GM23338 (cell line): ENCODE data around the gene DPH1. TPM values are rescaled to one million over a fixed set of nuclear protein-coding genes. Genes with fewer than 3 reads are reported as not detected.

Experiments used
- ATAC-seq: fragments of 200-7000 bp; cut with Tn5 transposase; 3 replicates; pipeline ENCODE4 v1.9.1; 2020
- DNase-seq: peaks from one replicate; pipeline ENCODE4 v3.0.0-alpha.2; 2015; ENCODE audit warnings: low spot score
- H2AFZ ChIP-seq: fragments of 200-600 bp; sonication (generic); 2 replicates; pipeline ENCODE4 v1.8.0; 2016; ENCODE audit warnings: antibody characterized with exemption, mild to moderate bottlenecking, moderate library complexity
- H3F3A ChIP-seq: fragments of 200-600 bp; sonication (generic); replicated peaks from 2 replicates; pipeline ENCODE4 v1.8.0; 2017; ENCODE audit warnings: antibody characterized with exemption, mixed run types, low read depth
- H3K27ac ChIP-seq: fragments of 200-600 bp; sonication (generic); 2 replicates; pipeline ENCODE4 v1.6.1; 2016; ENCODE audit warnings: low read depth
- H3K27me3 ChIP-seq: fragments of 200-600 bp; sonication (generic); 2 replicates; pipeline ENCODE4 v1.8.0; 2016; ENCODE audit warnings: mild to moderate bottlenecking, mixed run types, moderate library complexity; ENCODE audit not compliant: insufficient read depth
- H3K36me3 ChIP-seq: fragments of 200-600 bp; sonication (generic); 2 replicates; pipeline ENCODE4 v1.8.0; 2016; ENCODE audit warnings: mild to moderate bottlenecking; ENCODE audit not compliant: insufficient read depth
- H3K4me1 ChIP-seq: fragments of 200-600 bp; sonication (generic); 2 replicates; pipeline ENCODE4 v1.8.0; 2016; ENCODE audit warnings: mild to moderate bottlenecking, moderate library complexity; ENCODE audit not compliant: insufficient read depth
- H3K4me2 ChIP-seq: fragments of 200-600 bp; sonication (generic); 2 replicates; pipeline ENCODE4 v1.7.1; 2017; ENCODE audit warnings: mixed run types
- H3K4me3 ChIP-seq: fragments of 200-600 bp; sonication (generic); 2 replicates; pipeline ENCODE4 v1.6.1; 2016; ENCODE audit warnings: mixed run types
- H3K79me2 ChIP-seq: fragments of 200-600 bp; sonication (generic); replicated peaks from 2 replicates; pipeline ENCODE4 v1.8.0; 2017; ENCODE audit warnings: mild to moderate bottlenecking; ENCODE audit not compliant: insufficient read depth
- H3K9me2 ChIP-seq: fragments of 200-600 bp; sonication (generic); 2 replicates; pipeline ENCODE4 v1.8.0; 2017; ENCODE audit not compliant: insufficient read depth
- H4K20me1 ChIP-seq: fragments of 200-600 bp; sonication (generic); replicated peaks from 2 replicates; pipeline ENCODE4 v1.8.0; 2017; ENCODE audit warnings: mild to moderate bottlenecking; ENCODE audit not compliant: insufficient read depth
- H3K27ac Mint-ChIP-seq: 2 replicates; pipeline ENCODE4 v1.8.0; 2020; ENCODE audit warnings: inconsistent platforms, mild to moderate bottlenecking, moderate library complexity, mixed read lengths
- H3K27me3 Mint-ChIP-seq: 3 replicates; pipeline ENCODE4 v1.8.0; 2022; ENCODE audit warnings: low read depth, mild to moderate bottlenecking, moderate library complexity, mixed read lengths, inconsistent platforms; ENCODE audit not compliant: insufficient read depth, poor library complexity
- H3K36me3 Mint-ChIP-seq: 3 replicates; pipeline ENCODE4 v1.8.0; 2021; ENCODE audit warnings: low read depth, mild to moderate bottlenecking, inconsistent platforms, moderate library complexity, mixed read lengths
- H3K4me1 Mint-ChIP-seq: 3 replicates; pipeline ENCODE4 v1.8.0; 2020; ENCODE audit warnings: mild to moderate bottlenecking, inconsistent platforms, mixed read lengths
- H3K4me3 Mint-ChIP-seq: 3 replicates; pipeline ENCODE4 v1.8.0; 2021; ENCODE audit warnings: moderate library complexity, mild to moderate bottlenecking, inconsistent platforms, mixed read lengths
- H3K9me3 Mint-ChIP-seq: 3 replicates; pipeline ENCODE4 v1.8.0; 2020; ENCODE audit warnings: moderate library complexity, mild to moderate bottlenecking, inconsistent platforms, mixed read lengths
- CREB1 ChIP-seq: fragments of 250-450 bp; sonication (Bioruptor Pico); IDR thresholded peaks from 2 replicates; pipeline ENCODE4 v1.5.0; 2020; ENCODE audit warnings: low read depth, mild to moderate bottlenecking, moderate library complexity
- CTCF ChIP-seq, 2 experiments: fragments of 200-600 bp in 1 of 2; sonication (generic) in 1 of 2; conservative IDR thresholded peaks; 2 replicates each; pipeline versions ENCODE4 v1.5.1 to v1.6.1; 2016 to 2017; ENCODE audit warnings: antibody characterized with exemption in 2 of 2, low read depth in 2 of 2, mild to moderate bottlenecking in 2 of 2, moderate library complexity in 1 of 2
- ETS1 ChIP-seq: IDR thresholded peaks from 2 replicates; pipeline ENCODE4 v1.6.1; 2016; ENCODE audit warnings: antibody characterized with exemption
- EZH2 ChIP-seq: fragments of 200-600 bp; sonication (generic); IDR thresholded peaks from one replicate; pipeline ENCODE4 v1.8.0; 2017; ENCODE audit warnings: antibody characterized with exemption, mild to moderate bottlenecking, low read depth; ENCODE audit not compliant: unreplicated experiment
- EZH2phosphoT487 ChIP-seq: fragments of 200-600 bp; sonication (generic); IDR thresholded peaks from one replicate; pipeline ENCODE4 v1.8.1; 2018; ENCODE audit warnings: antibody characterized with exemption; ENCODE audit not compliant: unreplicated experiment
- JUNB ChIP-seq: IDR thresholded peaks from one replicate; pipeline ENCODE4 v1.6.1; 2016; ENCODE audit warnings: antibody characterized with exemption; ENCODE audit not compliant: unreplicated experiment
- NANOG ChIP-seq: IDR thresholded peaks from 2 replicates; pipeline ENCODE4 v1.6.1; 2016; ENCODE audit warnings: antibody characterized with exemption, borderline replicate concordance
- POLR2AphosphoS5 ChIP-seq: IDR thresholded peaks from 2 replicates; pipeline ENCODE4 v1.6.1; 2016; ENCODE audit warnings: antibody characterized with exemption, low read depth
- REST ChIP-seq: IDR thresholded peaks from one replicate; pipeline ENCODE4 v1.6.1; 2018; ENCODE audit warnings: antibody characterized with exemption; ENCODE audit not compliant: unreplicated experiment
- STAT1 ChIP-seq: IDR thresholded peaks from one replicate; pipeline ENCODE4 v1.6.1; 2016; ENCODE audit warnings: antibody characterized with exemption; ENCODE audit not compliant: unreplicated experiment
- ZNF114 ChIP-seq: fragments of 250-450 bp; sonication (Bioruptor Pico); IDR thresholded peaks from 2 replicates; pipeline ENCODE4 v1.5.0; 2020; ENCODE audit warnings: mild to moderate bottlenecking, moderate library complexity
- ZNF331 ChIP-seq: fragments of 250-450 bp; sonication (Bioruptor Pico); IDR thresholded peaks from 2 replicates; pipeline ENCODE4 v1.5.0; 2020; ENCODE audit warnings: low read depth, mild to moderate bottlenecking, moderate library complexity
- ZNF462 ChIP-seq: fragments of 250-450 bp; sonication (Bioruptor Pico); IDR thresholded peaks from 2 replicates; pipeline ENCODE4 v1.5.0; 2020; ENCODE audit warnings: mild to moderate bottlenecking, moderate library complexity
- polyA plus RNA-seq: library from polyadenylated mRNA; unstranded; fragments of >200 nt; fragmentation: Nextera tagmentation; extraction: Ambion mirVana; gene quantifications from 2 replicates; pipeline ENCODE4 v1.2.1, GENCODE V29; 2016
- total RNA-seq: library from RNA; depleted of rRNA; stranded (reverse); fragments of >200 nt; shearing (Covaris generic); gene quantifications from 2 replicates; pipeline ENCODE4 v1.2.3, GENCODE V29; 2014

The DPH1 gene
- total and polyA plus RNA-seq, 2 experiments from 2014 or later: 11.8 to 28.2 TPM

- TF ChIP-seq STAT1 (no peak), EZH2phosphoT487 (no peak), POLR2AphosphoS5 (no peak)
Observed at GRCh38 chr17:1985093-1985492, 44.9 kb upstream of the DPH1 start (continued).

GRCh38 chr17:1985686-1986085 is 44.3 kb upstream of the DPH1 start:
- no peaks in the 10 kb centered on the region for H3K36me3 Mint-ChIP-seq
- H4K20me1 ChIP-seq: no peaks in the 10 kb centered on the region
- H3K27me3 ChIP-seq: no peaks in the 10 kb centered on the region
- H3K27ac ChIP-seq: no peak overlapping the region
- H3K4me2 ChIP-seq: no peak overlapping the region
- ATAC-seq (peak; percentile 89), DNase-seq (peak; percentile 90)
- no peaks in the 10 kb centered on the region for H3K4me1 ChIP-seq
- H3F3A ChIP-seq: no peaks in the 10 kb centered on the region
- H3K9me2 ChIP-seq: no peaks in the 10 kb centered on the region
- no peak overlapping the region for H3K4me3 ChIP-seq
- TF ChIP-seq ZNF114 (CRISPR knock-in tag) (no peak), JUNB (no peak), CREB1 (CRISPR knock-in tag) (no peak), CTCF (conservative IDR thresholded peaks at IDR 0.05; ENCODE audit: low read depth in 2 of 2) (no peak), ZNF331 (CRISPR knock-in tag) (no peak), POLR2AphosphoS5 (no peak), STAT1 (no peak), REST (no peak), ZNF462 (CRISPR knock-in tag) (no peak), ETS1 (no peak), NANOG (no peak), EZH2 (no peak), EZH2phosphoT487 (no peak)
- H3K4me3 Mint-ChIP-seq: no peak overlapping the region
- H3K27me3 Mint-ChIP-seq: peaks cover 15% of the 10 kb centered on the region
- H3K27ac Mint-ChIP-seq: no peak overlapping the region
- no peaks in the 10 kb centered on the region for H3K9me3 Mint-ChIP-seq
- no peaks in the 10 kb centered on the region for H3K36me3 ChIP-seq
- no peak overlapping the region for H2AFZ ChIP-seq
- H3K79me2 ChIP-seq: no peaks in the 10 kb centered on the region
- peaks cover 8% of the 10 kb centered on the region; the same call in 2 of the 3 replicates for H3K4me1 Mint-ChIP-seq
